Activated CD8-positive, alpha-beta memory T cell treated with anti-CD3 and anti-CD28 coated beads, Interleukin-2, amount 50 U/mL, for 24 hours (primary cell): ENCODE measurements around the gene ASCC1.

Source experiments
- DNase-seq: peaks from one replicate; pipeline ENCODE4 v3.0.0-alpha.2; 2020; ENCODE audit errors: extremely low read depth

The ASCC1 gene

DNA sequence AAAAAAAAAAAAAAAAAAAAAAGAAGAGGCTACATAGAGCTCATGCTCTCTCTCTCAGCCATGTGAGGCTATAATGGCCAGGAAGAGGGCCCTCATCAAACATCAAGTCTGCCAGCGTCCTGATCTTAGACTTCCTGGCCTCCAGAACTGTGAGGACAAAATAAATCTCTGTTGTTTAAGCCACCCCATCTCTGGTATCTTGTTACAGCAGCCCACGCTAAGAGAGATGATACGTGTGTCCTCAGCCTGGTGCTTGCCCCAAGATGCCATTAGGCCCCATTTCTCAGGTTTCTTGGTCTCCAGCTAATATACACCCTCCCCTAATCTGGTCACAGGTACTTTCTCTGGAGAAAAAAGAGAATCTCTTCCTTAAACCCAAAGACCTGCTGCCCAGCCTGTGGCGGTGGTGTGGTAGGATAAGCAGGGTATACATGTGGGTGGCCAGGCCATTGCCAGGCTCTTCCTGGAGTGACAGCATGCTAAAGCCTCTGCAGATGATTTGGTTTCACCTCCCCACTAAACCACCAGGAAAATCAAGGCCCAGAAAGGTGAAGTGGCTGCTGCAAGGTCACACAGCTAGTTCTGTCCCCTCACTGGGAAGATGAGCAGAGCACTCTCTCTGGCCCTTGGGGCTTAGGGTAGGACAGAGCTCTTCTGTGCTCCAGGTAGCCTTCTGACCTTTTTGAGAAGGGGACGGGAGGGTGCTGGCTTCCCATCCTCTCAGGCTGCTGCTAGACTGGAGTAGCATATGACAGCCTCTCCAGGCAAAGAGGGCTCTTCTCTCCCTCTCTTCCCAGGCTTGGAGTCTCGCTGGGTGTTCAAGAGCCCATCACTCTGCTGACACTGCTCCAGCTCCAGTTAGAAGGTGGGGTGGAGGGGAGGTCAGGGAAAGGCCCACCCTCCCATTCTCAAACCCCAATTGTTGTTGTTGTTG lies 133.0 kb downstream of the ASCC1 start:
- DNase-seq: no peak

DNA sequence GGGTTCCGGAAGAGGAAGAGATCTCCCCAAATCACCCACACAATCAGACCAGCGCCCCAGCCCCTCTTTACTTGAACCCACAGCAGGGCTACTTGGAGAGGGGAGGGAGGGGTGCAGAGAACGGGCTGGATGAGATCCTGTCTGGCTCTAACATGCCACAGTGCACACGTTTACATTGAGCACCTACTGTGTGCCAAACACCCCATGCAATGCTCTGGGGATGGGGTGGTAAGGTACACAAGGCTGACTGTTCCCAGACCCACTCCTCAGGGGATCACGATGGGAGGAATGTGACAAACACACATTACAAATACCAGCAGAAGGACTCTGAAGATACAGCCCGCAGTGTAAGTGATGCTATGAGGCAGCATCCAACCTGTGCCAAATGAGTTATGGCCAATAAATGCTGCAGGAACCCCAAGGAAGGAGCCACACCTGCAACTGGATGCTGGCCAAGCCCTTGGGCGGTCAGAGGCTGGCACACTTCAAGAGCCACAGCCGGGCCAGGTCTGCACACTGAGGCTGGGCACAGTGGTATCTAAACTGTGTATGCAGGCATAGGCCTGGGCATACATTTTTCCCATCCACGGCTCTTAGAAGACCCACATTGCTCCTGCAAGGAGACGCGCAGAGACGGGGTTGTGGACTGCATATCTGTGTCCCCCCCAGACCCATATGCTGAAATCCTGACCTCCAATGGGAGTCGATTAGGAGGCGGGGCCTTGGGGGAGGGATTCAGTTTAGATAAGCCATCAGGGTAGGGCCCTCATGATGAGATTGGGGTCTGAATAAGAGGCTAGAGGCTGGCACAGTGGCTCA lies 134.1 kb downstream of the ASCC1 start:
- no peak for DNase-seq

DNA sequence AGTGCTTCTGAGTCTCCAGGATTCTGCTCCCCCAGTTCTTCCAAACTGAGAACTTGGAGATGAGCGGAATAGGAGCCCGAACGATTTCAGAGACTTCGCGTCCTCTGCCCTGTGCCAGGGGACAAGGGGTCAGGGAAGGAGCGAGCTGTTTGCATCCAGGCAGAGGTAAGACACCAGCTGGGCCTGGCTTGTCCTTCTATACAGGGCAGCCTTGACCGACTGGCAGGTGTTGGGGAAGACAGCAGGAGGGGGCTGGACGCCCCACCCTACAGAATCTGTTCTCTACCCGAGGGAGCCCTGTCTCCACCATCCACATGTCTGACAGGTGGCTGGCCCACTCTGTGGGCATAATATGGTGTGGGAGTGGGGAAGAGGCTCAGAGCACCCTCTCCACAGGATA lies 134.9 kb downstream of the ASCC1 start:
- DNase-seq: no peak

DNA sequence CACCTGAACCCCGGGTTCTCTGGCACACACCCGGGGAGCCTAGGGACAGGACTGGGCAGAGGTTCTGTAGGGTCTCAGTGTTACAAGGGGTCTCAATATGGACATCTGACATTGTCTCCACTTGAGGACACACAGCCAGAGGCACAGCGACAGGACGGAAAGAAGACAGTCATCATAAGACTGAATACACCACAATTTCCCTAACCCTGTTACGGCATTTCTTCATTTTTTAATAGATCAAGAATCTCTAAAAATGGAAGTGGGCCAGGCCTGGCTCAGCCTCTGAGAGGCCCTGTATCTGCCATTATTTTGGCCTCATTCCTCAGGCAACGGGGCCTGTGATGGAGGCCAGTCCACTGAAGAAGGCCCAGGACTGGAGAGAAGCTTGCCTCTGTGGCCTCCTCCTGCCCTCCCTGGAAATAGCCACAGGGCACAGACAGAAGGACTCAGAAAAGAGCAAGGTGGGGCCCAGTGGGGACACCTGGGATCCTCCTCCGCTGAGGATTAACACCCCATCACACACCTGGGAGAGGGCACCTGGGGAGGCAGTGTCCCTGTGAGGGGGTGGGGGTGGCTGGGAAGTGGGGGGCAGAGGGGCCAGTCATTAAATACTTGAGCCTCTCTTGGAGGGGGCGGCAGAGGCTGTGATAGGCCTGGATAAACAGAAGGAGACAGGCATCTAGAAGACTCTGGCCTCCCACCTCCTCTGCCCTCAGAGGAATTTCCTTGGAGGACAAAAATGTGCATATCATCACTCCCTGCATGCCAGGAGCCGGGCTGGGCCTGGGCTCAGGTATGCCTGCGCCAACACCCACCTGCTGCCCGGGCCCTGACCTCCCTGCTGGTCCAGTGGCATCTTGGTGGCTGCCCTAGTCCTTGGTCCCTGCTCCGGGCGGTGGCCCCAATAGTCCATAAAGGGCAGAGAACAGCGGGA lies 135.8 kb downstream of the ASCC1 start:
- DNase-seq: no peak

DNA sequence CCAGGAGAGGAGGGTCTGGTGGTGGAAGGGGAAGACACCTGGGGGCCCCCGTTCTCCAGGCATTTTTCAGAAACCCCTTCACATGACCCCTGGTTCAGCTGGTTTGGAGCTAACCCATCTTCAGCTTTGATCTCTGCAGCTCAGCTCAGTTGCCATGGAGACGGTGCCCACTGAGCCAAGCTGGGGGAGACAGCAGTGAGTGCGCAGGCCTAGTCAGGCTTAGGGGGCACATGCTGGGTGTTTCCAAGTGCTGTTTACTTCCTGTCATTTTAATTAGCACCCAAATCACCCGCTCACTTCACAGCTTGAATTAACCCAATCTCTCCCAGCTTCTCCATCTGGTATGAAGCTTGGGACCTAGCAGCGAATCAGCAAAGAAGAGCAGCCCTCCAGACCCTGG lies 136.7 kb downstream of the ASCC1 start:
- DNase-seq: peak; percentile 41

DNA sequence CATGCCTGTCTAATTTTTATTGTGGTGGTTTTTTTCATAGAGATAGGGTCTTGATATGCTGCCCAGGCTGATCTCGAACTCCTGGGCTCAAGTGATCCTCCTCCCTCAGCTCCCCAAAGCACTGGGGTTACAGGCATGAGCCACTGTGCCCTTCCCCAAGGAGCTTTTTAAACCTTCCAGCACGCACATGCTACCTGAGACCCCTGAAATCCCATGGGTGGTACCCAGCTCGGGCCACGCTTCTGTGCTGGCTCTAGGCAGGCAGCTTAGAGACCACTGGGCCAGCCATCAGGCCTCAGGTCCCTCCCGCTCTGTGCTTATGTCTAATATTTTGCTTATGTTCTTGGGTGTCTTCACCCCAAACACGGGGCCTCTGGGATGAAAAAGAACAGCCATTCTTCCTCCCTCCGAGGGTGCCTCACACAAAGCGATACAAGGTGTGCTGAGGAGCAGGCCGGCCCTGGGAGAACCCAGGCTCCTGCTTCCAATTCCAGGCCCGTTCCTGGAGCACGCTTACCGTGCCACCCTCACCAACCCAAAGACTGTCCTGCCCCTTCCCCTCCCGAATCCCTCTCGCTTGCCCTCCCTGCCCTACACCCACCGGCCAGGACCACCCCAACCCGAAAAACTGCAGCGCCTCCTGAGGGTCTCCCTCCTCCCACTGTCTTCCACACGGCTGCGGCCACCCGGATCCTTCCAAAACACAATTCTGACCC lies 138.6 kb downstream of the ASCC1 start:
- DNase-seq: no peak

DNA sequence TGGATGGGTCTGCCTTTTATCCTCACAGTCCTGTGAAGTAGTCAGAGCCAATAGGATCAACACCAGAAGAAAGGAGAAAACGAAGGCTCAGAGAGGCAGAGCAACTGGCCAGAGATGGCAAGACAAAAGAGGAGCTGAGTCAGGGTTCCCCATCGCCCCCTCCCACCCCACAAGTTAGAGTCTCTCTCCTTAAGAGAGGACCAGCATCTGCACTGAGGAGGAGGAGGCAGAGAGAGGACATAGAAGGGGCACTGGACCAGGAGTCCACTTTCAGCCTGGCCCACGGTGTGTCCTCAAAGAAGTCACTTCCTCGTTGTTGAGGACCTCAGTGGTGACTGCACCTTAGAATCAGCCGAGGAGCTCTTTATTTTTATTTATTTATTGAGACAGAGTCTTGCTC lies 139.3 kb downstream of the ASCC1 start:
- no peak for DNase-seq

DNA sequence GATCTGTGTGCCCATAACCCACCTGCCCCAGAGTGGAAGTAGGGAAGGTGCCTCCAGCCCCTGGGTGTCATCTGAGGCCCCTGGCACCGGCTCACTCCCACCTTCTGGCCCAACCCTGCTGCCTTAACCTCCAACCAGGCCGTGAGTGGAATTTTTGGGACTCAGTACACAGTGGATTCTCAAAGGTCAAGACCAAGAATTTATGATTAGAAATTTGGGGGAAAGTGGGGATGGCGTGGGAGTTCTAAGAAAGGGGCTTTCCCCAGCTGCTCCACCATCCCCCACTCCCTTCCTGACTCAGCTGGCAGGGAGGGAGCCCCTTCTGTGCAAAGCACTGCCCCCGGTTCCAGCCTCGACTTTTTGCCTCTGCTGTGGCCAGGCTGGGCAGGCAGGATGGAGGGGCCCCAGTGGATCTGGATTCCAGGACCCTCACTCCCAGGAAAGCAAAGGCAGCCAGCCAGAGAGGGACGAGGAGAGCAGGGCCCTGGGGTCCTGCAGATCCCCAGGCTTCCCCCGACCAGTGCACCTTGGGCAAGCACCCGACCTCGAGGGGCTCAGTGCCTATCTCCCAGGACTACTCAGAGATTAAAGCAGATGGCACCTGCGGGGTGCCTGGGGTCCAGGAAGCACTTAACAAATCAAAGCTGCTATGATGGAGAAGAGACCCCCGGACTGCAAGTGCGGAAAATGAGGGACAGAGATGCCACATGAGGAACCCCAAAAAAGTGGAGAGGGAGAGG lies 140.5 kb downstream of the ASCC1 start:
- no peak for DNase-seq

DNA sequence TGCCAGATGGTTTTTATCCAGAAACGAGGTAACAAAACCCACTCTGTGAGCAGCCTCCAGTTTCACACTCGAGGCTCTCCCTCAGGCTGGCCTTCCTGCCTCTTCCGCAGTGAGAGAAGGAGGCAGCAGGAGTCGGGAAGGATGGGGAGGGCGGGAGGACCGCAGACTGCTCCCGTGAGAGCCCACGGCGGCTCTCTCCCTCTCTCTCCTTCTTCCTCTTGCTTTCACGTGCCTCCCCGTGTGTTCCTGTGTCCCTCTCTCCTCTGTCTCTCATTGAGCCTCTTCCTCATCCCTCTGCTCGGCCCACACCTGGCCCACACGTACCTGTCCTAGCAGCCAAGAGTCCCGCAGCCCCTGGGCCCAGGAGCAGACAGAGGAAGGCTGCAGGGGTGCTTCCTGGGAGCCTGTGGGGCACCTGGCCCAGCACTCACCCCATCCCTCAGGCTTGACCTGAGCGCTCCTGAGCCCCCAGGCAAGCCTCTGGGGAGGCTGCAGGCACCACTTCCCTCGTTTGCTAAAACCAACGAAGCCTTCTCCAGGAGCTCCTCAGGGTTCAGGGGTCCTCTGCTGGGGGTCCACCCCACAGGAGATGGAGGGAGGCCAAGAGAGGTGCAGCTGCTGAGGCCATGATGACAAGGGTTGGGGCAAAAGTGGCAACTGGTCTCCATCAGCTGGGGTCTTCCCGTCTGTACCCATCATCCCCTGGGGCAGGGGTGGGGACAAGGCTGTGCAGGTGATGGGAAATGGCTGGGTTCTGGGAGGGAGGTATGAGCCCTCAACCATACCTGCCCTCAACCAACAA lies 141.3 kb downstream of the ASCC1 start:
- DNase-seq: no peak

DNA sequence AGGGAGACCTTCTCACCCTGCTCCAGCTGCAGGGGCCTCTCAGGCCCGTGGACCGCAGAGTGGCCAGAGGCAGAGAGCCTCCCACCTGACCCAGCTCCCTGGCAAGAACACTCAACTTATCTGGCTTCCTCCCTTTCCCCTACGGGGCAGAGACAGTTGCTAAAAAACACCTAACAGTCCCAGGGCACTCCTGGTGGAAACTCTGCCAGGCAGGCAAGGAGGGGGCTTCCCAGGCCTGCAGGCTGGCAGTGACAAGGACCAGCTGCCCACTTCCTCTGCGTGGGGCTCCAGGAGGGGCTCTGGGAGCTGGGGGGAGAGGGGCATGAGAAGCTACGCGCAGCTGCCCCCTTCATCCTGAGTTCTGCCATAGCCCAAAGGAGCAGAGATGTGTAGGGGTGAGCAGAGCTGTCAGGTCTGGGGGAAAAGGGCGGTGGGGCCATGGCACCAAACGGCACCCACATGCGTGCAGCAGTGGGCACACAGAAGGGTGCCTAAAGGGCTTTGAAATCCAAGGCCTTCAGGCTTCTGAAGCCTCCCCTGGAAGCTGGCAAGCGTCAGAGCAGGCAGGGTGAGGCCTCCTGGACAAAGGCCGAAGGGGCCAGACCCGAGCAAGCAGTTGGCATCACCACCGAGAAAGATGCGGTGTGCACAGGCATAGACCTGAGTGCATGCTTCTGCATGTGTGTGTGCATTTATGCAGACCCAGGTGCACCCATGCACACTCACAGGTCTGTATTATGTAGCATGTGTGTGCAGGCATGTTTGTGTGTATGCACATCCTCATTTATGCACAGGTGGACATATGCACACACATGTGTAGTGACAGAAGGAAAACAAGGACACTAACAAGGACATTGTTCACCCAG lies 142.1 kb downstream of the ASCC1 start:
- no peak for DNase-seq

DNA sequence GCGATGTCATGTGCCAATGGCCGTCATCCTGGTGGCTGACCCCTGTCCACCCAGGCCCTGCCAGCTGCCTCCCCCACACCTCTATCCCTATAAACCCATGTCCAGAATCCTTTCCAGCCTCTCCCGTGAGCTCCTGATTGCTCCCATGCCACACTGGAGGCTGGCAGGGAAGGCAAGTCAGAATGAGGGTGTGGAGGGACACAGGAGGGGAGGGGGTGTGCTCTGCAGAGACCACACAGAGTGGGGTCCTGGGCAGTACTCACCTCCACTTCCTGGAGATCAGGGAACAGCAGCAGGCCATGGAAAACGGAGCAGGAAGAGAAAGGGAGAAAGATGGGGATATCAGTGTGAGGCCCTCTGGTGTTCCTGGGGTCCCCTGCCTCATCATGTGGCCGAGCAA lies 143.4 kb downstream of the ASCC1 start:
- no peak for DNase-seq

DNA sequence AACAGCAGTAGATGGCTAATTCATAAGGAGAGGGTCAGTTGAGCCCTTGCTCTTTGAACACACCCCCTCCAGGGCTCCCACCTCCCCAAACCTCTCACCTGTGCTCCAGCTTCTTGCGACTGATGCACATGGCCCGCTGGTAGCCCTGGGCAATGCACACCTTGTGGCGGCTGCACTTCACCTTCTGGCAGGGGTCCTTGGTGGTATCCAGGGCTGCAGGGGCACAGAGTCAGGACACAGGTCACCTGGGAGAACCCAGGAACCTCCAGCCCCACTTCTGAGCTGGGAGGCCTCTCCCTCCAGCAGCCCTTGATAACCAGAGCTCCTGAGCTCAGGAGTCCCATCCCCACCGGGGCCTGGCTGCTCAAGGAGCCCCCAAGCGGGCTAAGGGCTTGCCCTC lies 144.0 kb downstream of the ASCC1 start:
- DNase-seq: no peak

DNA sequence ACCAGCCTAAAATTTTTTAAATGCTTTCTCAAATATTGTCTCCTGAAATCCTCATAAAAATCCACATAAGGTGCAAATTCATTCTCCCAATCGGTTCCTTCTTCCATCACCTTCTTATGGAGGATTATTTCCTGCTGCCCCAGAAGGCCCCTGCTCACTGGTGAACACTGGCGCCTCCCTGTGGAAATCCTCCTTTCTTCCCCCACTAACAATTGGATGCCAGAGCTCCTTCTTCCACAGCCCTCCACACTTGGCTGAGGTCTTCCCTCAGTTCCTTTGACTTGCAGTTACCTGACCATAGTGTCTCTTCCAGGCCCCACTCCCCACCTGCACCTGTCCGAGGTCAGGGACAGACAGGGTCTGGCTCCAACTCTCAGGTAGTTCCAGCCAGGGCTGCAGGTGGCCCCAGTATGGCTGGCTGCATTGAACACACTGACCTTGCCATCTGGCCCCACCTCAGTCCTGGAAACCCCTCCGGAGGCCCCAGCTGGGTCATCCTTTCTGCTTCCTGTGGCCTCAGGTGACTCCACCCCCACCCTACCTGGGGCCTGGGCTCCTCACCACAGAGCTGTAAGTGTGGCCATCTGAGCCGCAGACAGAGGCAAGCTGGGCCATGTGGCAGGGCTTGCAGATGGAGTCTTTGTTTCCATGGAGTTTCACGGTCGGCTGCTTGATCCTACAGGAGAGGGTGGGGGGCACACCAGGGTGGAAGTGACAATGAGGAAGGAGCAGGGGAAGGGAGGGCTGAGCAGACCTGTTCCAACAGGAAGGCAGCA lies 146.1 kb downstream of the ASCC1 start:
- DNase-seq: no peak

DNA sequence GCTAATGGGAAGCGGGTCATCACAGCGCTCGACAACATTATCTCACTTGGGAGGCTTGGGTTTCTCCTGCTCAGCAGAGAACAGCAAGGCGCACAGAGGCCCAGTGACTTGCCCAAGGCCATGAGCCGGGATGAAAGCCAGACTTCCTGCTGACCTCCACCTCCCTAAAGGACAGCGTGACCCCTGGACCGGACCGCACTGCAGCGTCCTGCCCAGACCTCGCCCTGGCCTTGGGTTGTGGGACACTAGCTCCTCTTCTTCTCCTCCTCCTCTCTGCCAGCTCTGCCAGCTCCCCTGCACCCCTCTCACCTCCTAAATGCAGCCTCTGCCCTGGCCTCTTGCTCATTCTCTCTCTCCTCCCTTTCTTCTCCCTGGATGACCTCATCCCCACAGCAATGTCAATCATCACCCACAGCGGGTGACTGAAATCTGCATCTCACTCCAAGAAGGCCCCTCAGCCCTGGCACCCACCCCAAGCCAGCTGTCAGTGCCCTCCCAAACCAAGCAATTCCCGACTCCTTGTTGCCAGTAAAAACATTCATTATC lies 147.1 kb downstream of the ASCC1 start:
- DNase-seq: no peak

DNA sequence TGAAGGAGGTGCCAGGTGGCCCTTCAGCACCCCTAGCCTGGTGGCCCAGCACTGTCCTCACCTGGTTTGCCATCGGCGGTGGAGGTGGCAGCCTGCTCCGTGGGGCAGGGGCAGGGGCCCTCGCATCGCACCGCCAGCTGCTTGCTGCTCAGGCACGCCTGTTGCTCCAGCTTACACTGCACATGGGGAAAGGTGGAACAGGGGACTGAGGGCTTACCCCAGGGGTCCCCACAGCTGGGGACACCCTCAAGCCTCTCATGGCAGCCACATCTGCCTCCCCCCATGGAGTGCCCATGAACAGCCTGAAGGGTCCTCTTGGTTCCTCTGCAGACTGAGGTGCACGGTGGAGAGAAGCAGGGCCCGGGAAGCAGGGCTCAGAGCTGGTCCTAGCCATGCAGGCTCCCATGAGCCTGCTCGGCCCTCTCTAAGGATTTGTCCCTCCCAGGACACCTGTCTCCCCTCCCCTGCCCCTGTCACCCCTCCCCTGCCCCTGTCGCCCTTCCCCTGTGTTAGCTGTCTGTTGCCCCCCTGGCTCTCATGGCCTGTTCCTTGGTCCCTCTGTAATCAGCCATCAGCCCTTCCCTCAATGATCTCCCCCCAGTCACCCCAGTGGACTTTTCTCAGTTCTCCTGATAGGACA lies 147.8 kb downstream of the ASCC1 start:
- DNase-seq: no peak

DNA sequence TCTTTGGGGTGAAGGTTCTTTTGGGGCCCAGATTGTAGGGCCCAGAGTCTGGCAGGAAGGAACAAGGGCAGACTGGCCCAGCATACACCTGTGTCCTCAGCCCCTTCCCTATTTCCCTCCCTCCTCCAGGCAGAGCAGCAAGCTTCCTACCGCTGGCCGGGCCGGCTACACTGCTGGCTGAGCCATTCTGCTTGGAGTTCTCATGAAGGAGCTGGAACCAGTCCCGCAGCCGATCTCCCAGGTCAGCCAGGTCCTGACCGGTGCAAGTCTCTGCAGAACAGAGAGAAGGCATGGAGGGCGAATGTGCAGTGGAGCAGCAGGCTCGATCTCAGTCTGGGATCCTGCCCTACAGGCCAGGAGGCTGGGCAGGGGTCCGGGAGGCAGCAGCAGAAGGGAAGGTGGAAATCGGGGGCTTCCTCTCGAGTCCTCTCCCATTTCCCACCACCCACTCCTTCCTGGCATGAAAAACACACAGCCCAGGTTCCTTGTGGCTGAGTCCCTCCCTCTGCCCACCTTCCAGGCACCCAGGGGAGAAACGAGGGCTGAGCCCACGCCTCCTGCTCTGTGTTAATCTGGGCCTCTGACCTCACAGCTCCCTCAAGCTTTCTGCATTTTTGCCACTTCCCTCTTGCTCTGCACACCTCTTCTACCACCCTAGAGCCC lies 148.5 kb downstream of the ASCC1 start:
- no peak for DNase-seq
